ENCODE data around the gene PIGM.
A peak's percentile ranks its signal among the peaks of the same experiment; 100 is the strongest.
"Not testable (repeated sequence)": the region's sequence is repeated elsewhere in the genome, so short reads cannot be mapped to it uniquely, and the experiment has no call there.

PIGM gene

DNA sequence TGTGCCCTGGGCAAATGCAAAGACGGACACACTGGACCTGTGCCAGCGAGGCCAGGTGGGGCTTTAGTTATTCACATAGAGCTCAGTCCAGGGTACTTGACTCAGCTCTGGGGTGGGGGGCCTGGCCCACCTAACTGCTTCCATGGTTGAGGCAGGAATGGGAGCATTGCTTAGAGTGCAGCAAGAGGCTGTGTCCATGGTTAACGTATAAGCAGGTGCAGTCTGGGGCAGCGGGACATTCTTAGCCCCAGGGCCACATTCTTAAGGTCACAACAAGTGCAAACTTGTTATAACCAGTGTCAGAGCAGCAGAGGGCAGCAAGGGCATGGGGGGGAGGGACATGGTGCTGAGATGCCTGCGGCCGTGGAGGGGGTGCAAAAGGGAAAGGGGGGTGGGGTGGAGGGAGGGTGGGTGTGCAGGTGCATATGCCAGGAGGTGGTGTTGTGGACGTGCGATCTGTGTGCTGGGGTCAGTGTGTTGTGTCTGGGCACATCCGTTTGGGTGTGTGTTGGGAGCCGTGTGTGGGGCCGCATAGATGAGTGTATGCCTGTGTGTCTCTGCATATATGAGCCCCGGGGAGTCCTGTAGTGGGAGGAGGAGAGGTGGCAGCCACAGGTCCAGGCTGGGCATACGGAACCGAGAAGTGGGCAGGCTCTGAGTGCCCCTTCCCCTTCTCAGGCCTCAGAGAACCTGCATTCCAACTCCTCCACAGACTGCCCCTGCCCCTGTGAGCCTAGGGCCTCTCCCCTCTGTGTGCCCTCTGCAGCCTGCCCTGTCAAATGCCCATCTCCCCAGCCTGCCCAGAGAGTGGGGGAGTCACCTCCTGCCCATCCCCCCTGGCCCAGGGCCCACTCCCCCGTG, 29.8 kb upstream of the PIGM start:
- no peak for DNase-seq (ENCODE audit: low read depth in 2 of 2)

DNA sequence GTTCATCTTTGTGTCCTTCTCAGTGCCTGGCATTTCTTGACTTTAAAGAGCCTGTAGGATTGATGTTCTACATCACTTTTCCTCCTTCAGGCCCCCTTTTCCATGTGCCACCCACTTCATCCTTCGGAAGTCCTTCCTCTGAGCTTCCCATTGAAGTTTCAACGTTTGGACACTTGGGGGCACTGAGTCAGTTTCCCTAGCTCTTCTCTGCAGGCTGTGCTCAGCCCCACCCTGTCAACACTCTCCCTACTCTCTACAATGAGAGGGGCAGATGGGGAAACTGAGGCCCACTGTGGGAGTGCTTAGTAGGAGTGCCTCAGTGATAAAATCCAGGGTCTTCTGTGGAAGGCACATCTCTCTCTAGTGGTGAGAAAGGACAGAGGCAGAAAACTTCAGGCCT, 26.3 kb upstream of the PIGM start:
- DNase-seq (ENCODE audit: low read depth in 2 of 2): no peak

DNA sequence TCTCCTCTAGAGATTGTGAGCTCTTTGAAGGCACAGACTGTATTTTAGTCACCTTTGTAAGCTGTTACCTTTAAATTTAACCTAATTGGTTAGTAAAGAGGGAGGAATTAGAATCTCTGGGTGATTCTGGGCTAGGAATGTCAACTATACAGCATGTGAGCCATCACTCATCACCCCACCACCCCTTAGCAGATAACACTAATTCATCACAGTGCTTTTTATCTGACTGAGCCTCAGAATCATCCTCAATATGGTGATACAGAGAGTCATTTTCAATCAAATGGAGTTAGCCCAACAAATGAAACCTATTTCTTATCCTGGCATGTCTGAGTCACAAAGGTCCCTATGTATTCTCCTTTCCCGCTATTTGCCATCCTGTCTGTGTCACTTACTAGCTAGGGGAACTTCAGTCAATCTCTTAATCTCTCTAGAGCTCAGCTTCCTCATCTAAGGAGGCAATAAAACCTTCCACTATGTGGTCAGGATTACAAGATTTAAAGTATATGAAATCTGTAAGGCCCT, 24.9 kb upstream of the PIGM start:
- no peak for DNase-seq (ENCODE audit: low read depth in 2 of 2)

DNA sequence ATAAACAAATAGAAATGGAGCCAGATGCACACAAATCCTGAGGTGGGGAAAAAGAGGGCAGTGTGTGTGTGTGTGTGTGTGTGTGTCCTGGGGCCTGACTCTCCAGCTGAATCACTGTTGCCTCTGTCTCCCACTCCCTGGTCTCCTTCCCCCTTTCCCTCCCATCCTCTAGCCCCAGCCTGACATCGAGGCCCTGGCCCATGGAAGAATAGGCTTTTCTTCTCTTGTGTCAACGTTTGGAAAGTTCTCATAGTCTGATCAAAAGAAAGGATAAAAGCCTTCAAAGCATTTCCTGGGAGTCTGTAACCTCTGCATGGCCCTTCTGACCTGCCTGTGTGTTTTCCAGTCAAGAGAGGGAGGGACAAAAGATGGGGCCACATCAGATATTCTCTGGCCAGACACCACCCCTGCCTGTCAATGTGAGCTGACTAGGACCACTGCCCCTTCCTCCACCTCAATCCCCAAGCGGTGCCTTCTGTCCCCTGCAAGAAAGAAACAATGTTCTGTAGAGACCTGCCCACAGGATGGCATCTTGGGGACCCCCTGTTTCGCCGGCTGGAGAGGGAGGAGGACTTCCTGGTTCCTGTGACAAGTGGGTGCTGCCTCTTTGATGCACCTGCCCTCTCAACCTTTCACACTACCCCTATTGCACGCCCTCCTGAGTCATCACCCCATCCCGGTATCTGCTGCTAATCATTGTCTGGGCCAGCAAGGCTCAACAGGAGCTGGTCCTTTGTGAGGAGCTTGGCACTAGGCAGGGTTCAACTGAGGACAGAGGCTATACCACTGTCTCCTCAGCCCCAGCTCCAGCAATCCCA, 22.0 kb upstream of the PIGM start:
- no peak for DNase-seq (ENCODE audit: low read depth in 2 of 2)

DNA sequence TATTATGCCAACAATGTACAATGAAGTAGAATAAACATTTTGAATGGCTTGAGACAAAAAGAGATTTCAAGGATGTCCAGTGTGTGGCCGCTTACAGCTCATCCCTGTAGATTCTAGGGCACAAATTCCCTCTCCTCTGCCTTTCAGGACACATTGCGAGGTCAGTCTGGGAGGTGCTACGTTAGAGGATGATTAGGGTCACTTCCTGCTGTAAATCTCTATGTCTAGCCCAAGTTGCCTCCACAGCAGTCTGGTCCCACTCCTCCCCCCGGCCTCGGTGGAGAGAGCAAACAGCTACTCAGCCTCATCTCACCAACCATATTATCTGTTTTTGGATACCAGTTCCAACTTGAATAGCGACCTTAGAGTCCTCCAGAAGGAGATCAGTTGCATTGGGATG, 21.1 kb upstream of the PIGM start:
- DNase-seq (ENCODE audit: low read depth in 2 of 2): no peak

DNA sequence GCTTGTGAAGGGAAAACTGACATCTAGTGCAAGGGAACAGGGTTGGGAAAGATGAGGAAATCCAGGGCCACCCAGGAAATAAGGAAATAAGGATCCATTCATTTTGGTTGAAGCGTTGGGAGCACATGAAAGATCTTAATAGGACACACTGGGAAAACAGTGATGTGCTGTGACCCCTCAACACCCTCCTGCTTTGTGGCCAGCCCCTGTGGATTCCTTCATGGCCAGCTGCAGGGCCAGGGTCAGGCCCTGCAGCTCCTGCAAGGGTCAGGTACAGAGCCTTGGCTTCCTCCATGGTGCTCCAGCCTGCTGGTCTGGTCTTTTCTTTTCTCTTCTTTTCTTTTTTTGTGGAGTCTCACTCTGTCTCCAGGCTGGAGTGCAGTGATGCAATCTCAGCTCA, 18.8 kb upstream of the PIGM start:
- DNase-seq (ENCODE audit: low read depth in 2 of 2): no peak

DNA sequence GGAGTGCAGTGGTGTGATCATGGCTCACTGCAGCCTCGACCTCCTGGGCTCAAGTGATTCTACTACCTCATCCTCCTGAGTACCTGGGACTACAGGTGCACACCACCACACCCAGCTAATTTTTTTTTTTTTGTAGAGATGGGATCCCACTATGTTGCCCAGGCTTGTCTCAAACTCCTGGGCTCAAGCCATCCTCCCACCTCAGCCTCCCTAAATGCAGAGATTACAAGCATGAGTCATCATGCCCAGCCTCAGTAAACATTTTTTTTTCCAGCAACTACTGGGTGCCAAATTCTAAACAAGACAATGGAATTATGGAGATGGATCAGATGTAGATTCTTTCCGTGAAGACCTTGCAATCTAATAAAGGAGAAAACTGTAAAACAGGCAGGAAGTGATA, 18.4 kb upstream of the PIGM start:
- DNase-seq (ENCODE audit: low read depth in 2 of 2): not testable (repeated sequence)

DNA sequence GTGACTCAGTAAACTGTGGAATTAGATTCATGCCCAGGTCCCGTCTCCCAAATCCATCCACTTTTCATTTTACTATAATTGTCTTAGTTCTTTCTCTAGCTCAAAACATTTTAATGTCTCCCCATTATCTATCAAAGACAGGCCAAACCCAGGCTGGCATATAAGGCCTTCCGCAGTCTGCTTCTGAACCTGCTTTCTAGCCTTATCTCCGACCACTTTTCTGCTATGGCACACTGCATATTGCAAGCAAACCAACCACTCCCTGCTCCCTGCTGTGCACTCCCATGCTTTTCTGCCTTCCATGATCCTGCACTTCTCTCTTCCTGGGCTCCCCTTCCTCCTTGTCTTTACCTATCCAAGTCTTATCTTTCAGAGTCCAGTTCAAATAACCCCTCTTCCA, 17.3 kb upstream of the PIGM start:
- DNase-seq (ENCODE audit: low read depth in 2 of 2): no peak

DNA sequence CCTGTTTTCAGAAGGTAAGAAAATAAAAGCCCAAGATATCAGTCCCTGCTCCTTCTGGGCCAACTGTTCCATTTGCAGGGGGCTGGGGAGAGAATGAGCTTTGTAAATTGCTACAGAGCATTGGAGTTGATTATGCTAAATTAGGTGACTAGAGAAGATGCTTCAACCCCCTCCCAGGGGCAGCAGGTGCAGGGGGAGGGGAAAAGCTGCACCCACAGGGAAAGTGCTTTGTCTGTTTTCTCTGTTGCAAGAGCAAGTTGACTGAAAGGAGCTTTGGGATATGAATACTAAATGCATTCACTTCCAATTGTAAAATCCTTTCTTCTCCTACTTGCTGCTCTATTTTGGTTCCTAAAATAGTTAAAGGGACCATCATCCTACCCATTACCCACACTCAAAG, 16.5 kb upstream of the PIGM start:
- no peak for DNase-seq (ENCODE audit: low read depth in 2 of 2)

DNA sequence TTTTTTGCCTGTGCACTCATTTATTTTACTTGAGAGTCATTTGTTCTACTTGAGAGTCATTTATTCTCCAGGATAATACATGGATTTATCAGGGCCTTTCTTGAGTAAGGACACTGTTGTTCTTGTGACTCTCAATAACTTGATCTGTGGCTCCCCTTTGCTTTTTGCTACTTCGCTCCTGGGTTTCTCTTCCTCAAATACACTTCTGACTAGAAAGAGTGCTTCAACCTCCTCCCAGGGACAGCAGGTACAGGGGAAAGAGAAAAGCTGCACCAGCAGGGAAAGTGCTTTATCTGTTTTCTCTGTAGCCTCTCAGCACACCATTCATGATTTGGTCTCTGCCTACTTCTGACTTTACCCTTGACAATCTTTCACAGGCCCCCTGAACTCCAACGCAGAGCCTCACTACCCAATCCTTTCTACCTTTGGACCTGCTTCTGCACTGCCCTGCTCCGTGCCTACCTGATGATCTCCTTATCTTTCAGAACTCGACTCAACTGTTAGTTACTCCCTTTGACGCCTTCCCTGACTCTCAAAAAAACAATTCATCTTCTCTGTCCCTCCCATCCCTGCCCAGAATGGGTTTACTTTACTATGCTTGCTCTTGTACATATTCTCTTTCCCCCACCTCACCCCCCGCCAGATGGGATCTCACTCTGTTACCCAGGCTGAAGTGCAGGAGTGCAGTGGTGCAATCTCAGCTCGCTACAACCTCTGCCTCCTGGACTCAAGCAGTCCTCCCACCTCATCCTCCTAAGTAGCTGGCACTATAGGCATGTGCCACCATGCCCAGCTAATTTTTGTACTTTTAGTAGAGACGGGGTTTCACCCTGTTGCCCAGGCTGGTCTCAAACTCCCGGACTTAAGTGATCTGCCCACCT, 15.6 kb upstream of the PIGM start:
- DNase-seq (ENCODE audit: low read depth in 2 of 2): no peak

DNA sequence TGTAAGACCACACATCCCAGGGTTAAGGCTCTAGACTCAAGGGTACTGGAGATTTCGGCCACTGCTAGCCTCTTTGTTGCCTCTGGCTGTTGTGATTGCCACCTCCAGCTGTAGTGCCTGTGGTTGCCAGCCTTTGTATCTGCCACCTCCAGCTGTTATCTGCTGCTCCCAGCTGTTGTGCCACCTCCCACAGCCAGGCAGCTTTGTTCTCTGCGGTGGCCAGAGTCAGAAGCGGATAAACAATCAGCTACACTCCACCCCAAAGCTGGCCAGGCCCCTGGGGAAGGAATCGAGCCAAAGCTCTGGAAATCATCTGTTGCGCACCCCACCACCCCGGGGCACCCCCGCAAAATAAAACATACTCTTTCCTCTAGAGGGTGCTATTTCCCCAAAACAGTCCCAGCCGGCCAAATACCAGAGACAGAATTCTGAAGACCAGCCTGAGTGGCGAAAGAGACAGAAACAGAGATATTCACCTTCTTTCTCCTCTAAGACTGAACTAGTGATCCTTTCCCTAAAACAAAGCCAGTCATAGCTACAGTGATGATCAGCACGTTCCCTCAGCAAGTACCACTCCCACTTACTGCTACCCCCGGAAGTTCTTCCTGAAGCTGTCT, 14.8 kb upstream of the PIGM start:
- peak in 1 of 2 donors; percentile 6 for DNase-seq (ENCODE audit: low read depth in 2 of 2)

DNA sequence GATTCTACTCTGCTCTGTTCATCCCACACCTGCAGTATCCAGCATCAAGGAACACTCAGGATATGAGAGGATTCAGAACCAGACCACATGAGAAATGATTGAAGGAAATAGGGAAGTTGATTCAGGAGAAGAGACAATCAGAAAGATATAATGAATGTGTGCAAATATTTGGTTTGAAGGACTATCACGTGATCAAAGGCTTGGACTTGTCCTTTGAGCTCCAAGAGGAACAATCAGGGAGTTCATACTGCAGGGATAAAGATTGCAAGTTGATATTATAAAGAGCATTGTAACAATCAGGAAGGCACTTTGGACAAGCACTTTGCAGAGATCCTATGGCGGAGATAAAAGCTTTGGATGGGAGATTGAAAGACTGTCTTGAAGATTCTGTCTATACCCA, 13.9 kb upstream of the PIGM start:
- no peak for DNase-seq (ENCODE audit: low read depth in 2 of 2)

DNA sequence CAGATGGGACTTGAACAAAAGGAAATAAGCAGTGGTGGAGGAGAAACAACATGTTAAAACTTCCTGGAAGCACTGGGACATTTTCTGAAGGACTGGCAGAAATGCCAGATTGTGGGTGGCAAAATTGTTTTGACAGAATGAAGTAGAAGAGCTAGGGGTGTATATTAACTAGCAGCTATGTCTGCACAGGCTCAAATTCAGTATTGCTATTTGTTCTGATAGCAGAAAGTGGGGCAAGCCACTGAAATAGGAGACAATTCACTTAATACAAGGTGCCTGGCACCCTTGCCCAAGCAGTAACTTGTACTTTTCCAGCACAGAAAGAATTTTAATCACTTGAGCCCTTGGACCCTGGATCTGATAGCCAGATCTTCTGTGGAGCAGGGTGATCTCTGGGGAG, 11.8 kb upstream of the PIGM start:
- DNase-seq (ENCODE audit: low read depth in 2 of 2): no peak

DNA sequence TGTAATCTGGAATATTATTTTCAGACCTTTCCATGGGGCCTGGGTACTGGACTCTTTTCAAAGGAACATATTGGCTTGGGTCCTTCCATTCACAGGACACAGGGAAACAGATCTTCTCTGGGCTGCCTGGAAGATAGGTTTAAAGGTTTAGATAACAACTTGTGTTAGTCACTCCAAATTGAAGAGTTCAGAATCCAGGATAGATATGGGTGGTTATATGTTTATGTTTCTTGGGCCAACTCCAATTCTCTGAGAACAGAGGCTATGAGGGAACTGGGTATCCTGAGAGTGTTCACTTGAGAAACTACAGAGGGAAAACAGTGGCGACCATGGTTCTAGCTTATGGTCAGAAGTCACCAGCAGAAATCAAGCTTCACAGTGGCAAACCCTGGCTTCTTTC, 8.7 kb upstream of the PIGM start:
- DNase-seq (ENCODE audit: low read depth in 2 of 2): no peak

DNA sequence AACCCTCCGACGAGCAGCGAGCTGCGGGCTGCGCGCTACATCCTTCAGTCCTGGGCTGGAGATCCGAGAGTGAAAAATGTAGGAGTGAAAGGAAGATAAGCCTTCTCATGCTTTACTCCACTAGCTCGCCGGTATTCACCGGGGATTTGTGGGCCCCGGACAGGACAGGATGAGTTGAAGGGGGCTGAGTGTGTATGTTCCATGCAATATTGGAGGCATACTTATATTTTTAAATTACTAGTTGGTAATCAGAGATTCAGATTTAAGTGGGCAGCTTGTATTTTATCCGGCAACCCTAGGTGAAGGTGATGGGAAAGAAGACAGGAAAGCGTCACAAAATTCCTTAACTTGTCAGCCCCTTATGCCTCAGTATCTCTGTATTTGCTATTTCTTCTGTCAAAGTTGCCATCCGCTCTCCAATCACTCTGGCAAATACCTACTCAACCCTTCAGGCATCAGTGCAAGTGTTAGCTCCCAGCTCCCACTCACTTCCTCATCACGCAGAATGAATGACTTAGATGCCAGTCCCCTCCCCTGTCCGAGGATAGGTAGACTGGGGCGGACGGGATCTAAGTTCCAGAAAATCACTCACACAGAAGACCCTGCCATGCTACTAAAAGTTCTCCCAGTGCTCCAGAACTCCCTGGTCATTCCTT, 503 bp upstream of the PIGM start:
- no peak for DNase-seq (ENCODE audit: low read depth in 2 of 2)

DNA sequence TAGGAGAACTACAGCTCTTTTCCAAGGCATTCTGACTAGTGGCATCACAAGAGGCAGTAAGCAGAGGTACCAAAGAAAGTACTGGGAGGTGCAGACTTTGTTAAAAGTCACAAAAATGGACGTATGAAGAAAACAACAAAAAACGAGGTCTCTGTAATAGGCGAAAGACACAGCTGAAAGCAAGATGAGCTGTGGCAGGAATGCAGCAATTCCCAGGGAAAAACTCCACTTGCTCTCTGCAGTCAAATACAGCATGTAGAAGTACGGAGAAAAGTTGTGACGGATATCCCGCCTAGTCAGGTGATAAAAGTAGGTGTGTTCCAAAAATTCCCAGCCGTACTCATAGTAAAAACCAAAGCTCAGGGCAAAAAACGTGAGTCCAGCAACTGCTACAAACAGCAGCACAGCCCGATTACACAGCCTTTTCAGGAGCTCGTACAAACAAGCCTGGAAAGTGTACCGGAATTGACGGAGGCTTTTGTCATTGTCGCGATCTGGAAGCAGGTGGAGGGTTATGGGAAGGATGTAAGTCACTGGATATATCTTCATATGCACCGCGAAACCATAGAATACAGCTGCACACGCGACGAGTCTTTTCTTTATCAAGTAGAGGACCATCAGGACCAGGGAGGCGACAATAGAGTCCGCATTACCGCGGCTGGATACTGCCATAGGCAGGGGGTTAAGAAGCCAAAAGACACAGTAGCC, 979 bp downstream of the PIGM start:
- no peak for DNase-seq (ENCODE audit: low read depth in 2 of 2)

DNA sequence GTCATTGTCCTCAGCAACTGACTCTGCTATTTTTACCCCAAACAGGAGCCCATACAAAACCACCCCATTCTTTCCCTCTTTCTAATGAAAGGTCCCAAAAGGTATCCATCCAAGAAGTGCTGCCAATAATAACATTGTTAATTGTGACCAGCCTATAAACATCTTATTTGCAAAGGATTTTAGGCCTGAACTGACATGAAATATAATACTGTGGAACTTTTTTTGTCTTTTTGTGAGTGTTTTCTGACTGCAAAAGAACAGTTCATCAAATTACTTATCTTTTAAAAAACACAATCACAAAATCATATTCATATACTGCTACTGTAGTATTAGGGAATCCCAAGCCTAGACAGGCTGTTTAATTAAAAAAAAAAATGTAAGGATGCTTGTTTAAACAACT, 3.4 kb downstream of the PIGM start:
- no peak for DNase-seq (ENCODE audit: low read depth in 2 of 2)

DNA sequence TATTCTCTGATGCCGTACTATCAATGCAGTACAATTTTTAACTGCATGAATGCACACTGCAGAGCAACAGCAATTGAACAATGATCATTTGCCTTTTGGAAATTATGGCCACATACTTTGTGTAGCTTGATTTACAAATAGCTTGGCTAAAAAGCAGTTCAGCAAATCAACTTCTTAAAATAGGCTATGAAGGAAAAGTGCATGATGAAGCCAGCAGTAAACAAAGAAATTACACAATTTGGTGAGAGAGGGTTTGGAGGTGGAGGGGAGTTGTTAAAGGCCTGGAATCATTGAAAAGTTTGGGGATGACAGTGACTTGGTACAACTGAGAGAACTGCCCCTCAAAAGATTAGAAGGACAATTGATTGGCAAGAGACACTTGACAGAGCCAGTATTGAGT, 6.5 kb downstream of the PIGM start:
- DNase-seq (ENCODE audit: low read depth in 2 of 2): no peak

DNA sequence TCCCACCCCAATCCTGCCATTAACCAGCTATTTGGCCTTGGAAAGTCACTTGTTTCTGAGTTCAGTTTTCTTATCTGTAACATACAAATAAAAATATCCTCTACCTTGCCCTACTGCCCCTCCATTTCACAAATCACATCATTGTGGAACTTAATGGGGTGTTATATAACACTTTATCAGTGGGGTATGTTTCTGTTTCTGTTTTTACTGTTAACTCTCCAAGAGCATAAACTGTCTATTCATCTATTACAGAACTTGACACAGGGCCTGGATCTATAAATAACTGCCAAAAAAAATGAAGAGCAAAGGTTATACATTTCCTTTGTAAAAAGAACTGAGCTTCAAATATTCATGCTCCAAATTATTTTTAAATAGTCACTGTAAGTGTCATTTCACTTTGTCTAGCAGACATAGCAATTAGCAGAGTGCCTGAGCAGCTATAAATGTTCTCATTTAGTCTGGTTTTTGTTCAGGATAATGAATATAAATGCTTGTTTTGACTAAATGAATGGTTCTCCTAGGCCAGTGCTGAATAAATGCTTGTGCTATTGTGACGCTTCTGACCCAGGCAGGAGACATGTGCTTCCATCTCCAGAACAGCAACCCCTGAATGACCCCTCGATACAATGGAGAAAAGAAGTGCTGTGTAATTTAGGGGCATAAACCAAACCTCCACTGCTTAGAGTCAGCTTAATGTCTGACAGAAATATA, 7.4 kb downstream of the PIGM start:
- no peak for DNase-seq (ENCODE audit: low read depth in 2 of 2)
